Gastrocnemius medialis (tissue), 4 donors: ENCODE results near the gene ENDOV.

Experiments
- POLR2A ChIP-seq, 2 donors: fragments of 450-650 bp; IDR thresholded peaks; one replicate each; pipeline ENCODE4 v1.6.1; 2017; ENCODE audit warnings: antibody characterized with exemption in 2 of 2, mild to moderate bottlenecking in 2 of 2, moderate library complexity in 2 of 2
- TF ChIP-seq, protein P1 (sequence below), 5 experiments: fragments of 450-650 bp in 3 of 5; fragments of 200-600 bp in 2 of 5; sonication (generic) in 2 of 5; IDR thresholded peaks in 4 of 5; conservative IDR thresholded peaks in 1 of 5; 1 replicate in 4 of 5; 2 replicates in 1 of 5; pipeline ENCODE4 v1.5.1; 2016 to 2019; ENCODE audit warnings: antibody characterized with exemption in 5 of 5, mild to moderate bottlenecking in 3 of 5, moderate library complexity in 3 of 5

DNA sequence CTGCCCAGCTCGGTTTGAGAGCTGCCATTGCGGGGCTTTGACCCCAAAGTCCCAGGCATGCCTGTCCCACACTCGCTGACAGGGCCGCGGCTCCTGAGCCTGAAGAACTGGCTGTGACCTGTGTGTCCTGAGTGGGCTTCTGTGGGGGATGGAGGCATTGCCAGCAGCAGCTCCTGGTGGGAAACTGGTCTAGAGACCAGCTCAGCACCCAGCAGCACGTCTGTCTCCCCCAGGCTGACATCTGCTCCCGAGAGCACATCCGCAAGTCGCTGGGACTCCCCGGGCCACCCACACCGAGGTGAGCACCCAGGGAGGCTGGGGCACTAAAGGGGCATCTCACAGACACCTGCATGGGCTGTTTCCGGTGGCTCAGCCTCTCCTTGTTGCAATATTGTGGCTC, 13.4 kb downstream of the ENDOV start:
- no peak for TF ChIP-seq POLR2A (IDR thresholded peaks at IDR 0.05)
- TF ChIP-seq, protein P1, sequence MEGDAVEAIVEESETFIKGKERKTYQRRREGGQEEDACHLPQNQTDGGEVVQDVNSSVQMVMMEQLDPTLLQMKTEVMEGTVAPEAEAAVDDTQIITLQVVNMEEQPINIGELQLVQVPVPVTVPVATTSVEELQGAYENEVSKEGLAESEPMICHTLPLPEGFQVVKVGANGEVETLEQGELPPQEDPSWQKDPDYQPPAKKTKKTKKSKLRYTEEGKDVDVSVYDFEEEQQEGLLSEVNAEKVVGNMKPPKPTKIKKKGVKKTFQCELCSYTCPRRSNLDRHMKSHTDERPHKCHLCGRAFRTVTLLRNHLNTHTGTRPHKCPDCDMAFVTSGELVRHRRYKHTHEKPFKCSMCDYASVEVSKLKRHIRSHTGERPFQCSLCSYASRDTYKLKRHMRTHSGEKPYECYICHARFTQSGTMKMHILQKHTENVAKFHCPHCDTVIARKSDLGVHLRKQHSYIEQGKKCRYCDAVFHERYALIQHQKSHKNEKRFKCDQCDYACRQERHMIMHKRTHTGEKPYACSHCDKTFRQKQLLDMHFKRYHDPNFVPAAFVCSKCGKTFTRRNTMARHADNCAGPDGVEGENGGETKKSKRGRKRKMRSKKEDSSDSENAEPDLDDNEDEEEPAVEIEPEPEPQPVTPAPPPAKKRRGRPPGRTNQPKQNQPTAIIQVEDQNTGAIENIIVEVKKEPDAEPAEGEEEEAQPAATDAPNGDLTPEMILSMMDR (IDR thresholded peaks at IDR 0.05 in 4 of 5, conservative IDR thresholded peaks at IDR 0.05 in 1 of 5): no peak
